Kidney glomerular epithelial cell (primary cell): ENCODE data around the gene SOX5.
"Not testable (repeated sequence)": the region's sequence is repeated elsewhere in the genome, so short reads cannot be mapped to it uniquely, and the experiment has no call there.

Experiments used
- DNase-seq: peaks from one replicate; lab custom pipeline; 2025; lab: John Stamatoyannopoulos, UW

Gene SOX5

DNA sequence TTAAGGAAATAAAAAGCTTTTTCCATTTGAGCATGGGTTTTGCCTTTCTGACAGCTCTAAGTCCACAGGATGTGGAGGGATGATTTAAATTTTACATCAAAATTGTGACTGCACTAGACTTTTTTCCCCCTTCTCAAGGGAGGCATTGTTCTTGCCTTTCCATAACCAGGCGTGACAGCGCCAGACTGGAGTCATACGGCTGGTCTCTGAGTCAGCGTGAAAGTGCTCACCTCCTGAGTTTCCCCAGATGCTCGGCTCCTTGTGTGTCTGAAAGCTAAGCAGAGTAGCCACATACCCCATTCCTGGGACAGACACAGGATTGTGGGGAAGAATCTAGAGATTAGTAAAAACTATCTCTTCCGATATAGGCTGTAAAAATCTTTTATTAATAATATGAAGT, 43.1 kb downstream of the SOX5 start:
- DNase-seq: no peak

DNA sequence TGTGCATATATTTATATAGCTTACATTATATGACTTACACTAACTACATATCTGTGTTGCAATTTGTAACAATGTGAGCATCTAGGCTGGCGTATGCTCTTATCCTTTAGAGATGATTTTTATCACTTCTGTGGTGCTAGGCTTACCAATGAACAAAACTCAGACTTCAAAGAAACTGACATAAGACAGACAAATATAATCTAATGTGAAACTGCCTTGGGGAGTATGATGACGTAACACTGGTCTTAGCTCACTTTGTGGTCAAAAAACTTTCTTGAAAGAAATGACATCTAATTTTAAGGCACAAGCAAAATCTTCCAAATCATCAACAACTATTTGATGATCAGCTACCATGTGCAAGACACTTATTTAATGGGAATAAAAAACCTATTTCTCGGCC, 50.0 kb downstream of the SOX5 start:
- DNase-seq: no peak

GRCh38 chr12:23898121-23898520, 51.3 kb downstream of the SOX5 start:
- DNase-seq: no peak

DNA sequence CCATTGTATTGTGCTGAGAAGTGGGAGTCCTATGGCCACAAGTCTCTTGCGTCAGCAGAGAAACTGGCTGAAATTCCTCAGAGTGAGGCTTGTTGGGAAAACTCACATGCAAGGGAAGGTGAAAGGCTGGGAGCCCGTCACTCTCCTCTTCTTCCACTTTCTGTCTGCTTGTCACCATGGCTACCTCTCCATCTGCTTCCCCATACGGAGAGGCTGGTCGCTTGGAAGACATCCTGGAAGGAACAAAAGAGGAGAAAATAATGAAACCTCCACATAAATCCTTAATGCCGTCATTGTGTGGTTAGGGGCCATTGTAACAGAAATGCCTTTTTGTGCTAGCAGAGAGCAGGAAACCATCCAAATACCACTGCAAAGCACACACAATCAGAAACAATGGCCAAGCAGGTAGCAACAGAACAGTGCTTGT, 53.7 kb downstream of the SOX5 start:
- DNase-seq: no peak

- DNase-seq: no peak
These were observed 55.9 kb downstream of the SOX5 start for GRCh38 chr12:23893611-23894010.

- DNase-seq: no peak
These were observed 58.4 kb downstream of the SOX5 start for GRCh38 chr12:23891115-23891514.

GRCh38 chr12:23889069-23889440, 60.4 kb downstream of the SOX5 start:
- DNase-seq: no peak

DNA sequence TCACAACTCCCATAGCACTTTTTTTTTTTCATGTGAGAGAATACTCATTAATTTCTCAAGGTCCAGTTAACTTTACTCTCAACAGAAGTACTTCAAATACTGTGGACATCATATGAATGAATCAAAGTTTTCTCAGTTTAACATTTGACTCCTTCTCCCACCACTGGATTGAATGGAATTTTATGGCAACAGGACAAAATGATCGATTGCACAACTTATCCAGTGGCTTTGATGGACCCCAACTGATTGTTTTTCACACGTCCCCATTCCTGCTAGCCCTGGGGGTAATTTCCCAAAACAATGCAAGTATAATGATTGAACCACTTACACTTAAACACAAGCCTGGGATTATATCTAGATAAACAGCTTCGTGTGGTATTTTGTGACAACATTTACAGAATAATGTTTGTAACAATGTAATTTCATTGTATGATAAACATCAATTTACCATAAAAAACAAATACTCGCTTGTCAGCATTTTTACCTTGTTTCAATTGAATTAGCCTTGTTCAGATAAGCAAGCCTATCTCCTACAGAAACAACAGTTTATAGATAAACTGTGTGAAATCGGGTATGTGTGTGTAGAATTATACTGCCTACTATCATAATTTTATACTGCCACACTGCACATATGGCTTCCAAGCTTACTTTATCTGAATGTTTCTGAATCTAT, 60.9 kb downstream of the SOX5 start:
- DNase-seq: no peak

- no peak for DNase-seq
These were observed 62.2 kb downstream of the SOX5 start for GRCh38 chr12:23887055-23887835.

DNA sequence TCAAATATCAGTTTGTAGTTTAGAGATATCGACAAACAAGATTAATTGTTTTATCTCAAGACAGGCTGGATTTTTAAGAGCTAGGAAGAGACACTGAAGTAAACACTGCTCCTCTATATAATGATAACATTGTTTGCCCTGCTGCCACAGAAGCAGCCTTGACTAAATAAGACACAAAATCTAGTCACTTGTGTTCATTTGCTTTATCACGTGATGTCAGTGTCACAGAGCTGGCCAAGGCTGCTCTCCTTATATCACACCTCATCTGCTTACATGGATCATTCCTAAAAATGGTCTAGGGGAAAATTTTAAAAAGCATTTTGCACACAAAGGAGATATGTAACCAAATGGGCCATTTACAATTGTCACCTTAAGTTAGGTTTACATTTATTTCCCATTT, 64.1 kb downstream of the SOX5 start:
- DNase-seq: no peak

GRCh38 chr12:23884909-23885308, 64.6 kb downstream of the SOX5 start:
- DNase-seq: no peak

- DNase-seq: no peak
These were observed 68.5 kb downstream of the SOX5 start for GRCh38 chr12:23880988-23881387.

GRCh38 chr12:23876618-23877017, 72.9 kb downstream of the SOX5 start:
- not testable (repeated sequence) for DNase-seq

DNA sequence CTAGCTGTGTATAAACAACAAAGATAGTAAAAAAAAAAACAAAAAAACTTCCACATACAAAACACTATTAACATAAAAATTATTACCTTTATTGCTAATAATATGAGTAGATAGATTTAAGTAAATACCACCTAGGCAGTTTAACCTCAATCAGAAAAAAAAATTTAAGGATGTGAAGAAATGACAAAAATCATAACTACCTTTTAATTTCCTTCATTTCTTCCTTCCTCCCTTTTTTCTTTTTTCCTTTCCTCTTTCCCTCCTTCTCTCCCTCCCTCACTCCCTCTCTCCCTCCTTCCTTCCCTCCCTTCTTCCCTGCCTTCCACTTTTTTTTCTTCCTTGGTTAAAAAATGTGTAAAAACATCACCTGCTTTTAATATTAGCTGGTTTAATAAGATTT, 81.7 kb downstream of the SOX5 start:
- no peak for DNase-seq

DNA sequence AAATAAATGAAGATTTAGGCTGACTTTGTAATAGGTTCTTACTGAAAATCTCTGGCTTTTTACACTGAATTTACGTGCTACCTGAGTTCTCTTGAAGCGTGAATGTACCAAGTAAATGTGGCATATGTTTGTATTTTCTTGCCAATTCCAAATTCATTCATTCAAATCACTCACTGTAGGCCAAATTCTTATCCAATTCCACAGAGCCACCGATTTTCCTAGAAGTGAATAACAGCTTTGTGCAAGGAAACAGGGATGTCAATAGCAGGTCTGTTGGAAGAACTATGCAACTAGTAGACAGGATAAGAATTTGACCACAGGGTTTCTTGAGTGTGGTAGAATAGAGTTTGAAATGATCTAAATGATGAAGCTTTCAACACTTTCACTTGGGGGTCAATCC, 86.8 kb downstream of the SOX5 start:
- DNase-seq: no peak

- DNase-seq: no peak
These were observed 89.5 kb downstream of the SOX5 start for GRCh38 chr12:23860019-23860418.

DNA sequence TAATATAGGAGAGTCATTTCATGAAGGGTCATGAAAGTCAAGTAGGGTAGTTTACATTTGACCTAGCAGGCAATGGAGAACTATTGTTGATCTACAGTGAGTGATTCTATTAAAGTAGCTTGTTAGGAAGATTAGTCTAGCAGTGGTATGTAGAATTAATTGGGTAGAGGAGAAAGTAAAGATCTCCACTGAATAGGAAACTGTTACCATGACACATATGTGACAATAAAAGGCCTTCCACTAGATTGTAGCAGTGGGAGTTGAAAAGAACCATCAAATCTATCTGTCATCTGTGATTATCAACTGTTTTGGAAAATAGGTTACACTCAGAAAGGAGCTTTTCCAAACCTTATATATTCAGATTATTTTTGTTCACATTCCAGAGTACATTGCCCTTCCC, 92.3 kb downstream of the SOX5 start:
- no peak for DNase-seq

DNA sequence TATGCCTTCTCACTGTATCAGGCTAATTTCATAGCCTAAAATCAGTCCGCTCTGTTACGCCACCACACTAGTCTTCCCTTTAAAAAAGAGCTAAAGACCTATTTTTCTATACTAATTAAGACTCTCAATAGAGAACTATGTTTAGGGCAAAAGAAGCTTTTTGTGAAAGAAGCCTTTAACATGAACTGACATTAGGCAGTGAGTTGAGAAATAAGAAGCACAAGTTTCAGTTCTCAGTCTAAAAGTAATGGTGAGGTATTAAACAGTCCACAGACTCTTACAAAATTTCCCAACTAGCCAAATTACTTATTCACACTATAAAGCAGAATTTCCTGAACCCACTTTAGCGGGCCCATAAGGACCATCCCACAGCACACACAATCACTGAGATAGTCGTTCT, 93.7 kb downstream of the SOX5 start:
- no peak for DNase-seq

DNA sequence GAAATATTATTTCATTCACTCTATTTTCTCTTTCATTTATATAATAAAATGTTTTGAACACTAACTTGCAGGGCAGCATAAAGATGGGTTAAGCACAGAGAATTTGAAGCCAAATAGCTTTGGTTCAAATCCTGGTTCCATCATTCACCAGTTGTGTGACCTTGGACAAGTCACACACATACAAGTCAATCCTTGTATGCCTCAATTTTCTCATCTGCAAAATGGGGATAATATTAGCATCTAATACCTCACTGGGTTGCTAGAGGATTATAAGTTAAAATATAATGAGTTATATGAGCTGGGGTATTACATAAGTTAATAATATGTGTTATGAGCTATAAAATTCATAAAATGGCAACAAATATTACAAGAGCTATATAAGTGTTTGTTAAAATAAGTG, 94.9 kb downstream of the SOX5 start:
- DNase-seq: no peak

DNA sequence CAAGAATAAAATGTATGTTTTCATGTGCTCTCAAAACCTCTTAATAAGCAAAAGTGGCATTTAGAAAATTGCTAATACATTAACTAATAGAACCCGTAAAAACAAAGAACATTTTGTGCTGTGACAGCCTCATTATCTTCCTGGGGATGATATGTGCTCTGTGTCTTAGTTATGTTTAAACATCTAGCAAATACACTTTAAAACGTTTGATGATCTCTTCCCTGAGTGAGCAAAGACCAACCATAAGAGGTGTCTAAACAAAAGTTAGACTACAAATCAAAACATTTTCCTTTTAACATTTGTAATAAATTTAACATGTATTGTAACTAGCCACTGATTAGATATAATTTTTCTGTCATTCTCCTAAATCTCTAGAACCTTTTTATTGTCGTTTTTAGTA, 95.8 kb downstream of the SOX5 start:
- DNase-seq: no peak

DNA sequence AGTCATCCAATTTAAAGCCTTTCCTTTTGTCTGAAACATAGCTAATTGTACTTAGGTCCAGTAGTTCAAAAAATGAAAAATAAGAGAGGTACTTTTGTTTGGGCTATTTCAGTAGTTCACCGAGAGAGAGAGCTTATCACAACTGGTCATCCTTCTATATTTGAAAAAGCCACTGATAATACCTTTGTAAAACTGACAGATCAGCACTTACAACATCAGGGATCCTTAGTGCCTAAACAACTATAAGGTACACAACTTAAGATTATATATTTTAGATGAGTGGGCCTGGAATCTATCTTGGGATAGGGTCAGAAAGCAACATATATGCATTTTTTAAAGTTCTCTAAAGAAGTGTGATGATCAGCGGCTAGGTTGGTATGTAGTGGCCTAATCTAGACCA, 97.9 kb downstream of the SOX5 start:
- DNase-seq: no peak

DNA sequence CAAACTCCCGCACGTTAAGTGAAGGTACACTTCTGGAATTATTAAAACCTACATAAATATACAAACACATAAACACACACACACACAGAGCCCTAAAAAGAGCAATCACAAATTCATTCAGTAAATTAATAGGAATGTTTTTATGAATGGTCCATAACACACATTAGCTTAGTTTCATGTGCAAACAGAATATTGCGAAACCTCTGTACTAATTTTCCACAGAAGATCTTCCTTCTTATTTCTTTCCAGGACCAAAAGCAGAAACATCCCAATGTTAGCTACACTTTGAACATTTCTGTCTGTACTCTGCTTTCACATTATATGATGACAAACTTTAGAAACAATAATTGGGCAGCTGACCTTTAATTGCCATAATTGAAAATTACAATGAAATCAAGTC, 101.6 kb downstream of the SOX5 start:
- DNase-seq: no peak

DNA sequence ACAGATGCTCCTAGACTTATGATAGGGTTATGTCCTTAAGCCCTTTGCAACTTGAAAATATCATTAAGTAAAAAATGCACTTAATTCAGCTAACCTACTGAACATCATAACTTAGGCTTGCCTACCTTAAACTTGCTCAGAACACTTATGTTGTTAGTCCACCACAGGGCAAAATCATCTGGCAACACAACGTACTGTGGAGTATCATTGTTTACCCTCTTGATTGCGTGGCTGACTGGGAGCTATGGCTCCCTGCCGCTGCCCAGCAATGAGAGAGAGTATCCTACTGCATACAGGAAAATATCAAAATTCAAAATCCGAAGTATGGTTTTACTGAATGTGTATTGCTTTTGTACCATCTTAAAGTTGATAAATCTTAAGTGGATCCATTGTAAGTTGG, 105.5 kb downstream of the SOX5 start:
- no peak for DNase-seq

DNA sequence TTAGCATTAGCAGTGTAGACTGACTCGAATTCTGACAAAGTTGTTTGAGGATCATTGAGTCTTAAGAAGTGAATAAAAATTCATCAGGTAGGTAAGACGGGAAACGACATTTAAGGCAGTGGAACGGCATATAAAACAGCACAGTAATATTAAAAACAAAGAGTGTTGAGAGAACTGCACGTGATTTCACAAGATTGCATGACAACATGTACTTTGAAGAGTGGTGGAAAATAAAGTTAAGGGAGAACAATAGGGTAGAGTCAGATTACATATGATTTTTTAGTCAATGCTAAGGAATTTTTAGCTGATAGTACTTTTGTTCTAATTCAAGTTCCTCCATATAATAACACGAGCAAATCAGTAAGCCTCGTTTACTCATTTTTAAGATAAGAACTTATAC, 115.4 kb downstream of the SOX5 start:
- DNase-seq: no peak
